HepG2 (cell line): ENCODE data around the gene NEMF. TPM values are rescaled to one million over a fixed set of nuclear protein-coding genes. Genes with fewer than 3 reads are reported as not detected.

Source experiments
- PATZ1 ChIP-seq: sonication (generic); formaldehyde crosslinking; IDR thresholded peaks from 2 replicates; pipeline ENCODE4 v1.4.0; 2020; ENCODE audit warnings: missing genetic modification reagents
- PITX1 ChIP-seq: sonication (generic); formaldehyde crosslinking; IDR thresholded peaks from 2 replicates; pipeline ENCODE4 v1.5.1; 2020; ENCODE audit warnings: mild to moderate bottlenecking, missing genetic modification reagents
- RAD21 ChIP-seq: fragments of 450-650 bp; formaldehyde crosslinking; IDR thresholded peaks from 2 replicates; pipeline ENCODE4 v1.5.0; 2020; ENCODE audit warnings: mild to moderate bottlenecking
- RXRB ChIP-seq: IDR thresholded peaks from 2 replicates; pipeline ENCODE4 v1.6.1; 2016; ENCODE audit warnings: borderline replicate concordance, missing genetic modification reagents, missing compliant biosample characterization
- SAP130 ChIP-seq: IDR thresholded peaks from 2 replicates; pipeline ENCODE4 v1.6.1; 2016; ENCODE audit warnings: low read depth
- SP140L ChIP-seq: sonication (generic); formaldehyde crosslinking; IDR thresholded peaks from 2 replicates; pipeline ENCODE4 v1.4.0; 2020; ENCODE audit warnings: missing genetic modification reagents, borderline replicate concordance
- ZFX ChIP-seq: sonication (generic); formaldehyde crosslinking; IDR thresholded peaks from 2 replicates; pipeline ENCODE4 v1.4.0; 2020; ENCODE audit warnings: mild to moderate bottlenecking, low read depth, missing genetic modification reagents, moderate library complexity
- ZNF770 ChIP-seq: sonication (generic); formaldehyde crosslinking; IDR thresholded peaks from 2 replicates; pipeline ENCODE4 v1.5.0; 2020; ENCODE audit warnings: mild to moderate bottlenecking, missing genetic modification reagents
- polyA plus RNA-seq, 8 experiments: library from polyadenylated mRNA; depleted of rRNA in 3 of 8; stranded (reverse) in 7 of 8; unstranded in 1 of 8; fragments of >200 nt; fragmentation: Illumina TruSeq in 4 of 8; extraction: Trizol in 4 of 8; gene quantifications; 2 replicates each; pipeline versions ENCODE4 v1.2.1 to v1.2.3, GENCODE V29; 2011 to 2016; ENCODE audit warnings: low read depth in 4 of 8, missing spikeins in 1 of 8, mixed read lengths in 1 of 8; ENCODE audit not compliant: insufficient read depth in 1 of 8
- total RNA-seq, 5 experiments: library from RNA; depleted of rRNA; stranded (reverse); fragments of >200 nt; fragmentation: Illumina TruSeq; extraction: Trizol; gene quantifications; 2 replicates each; pipeline ENCODE4 v1.2.3, GENCODE V29; 2016; ENCODE audit warnings: low read depth in 1 of 5
- TF ChIP-seq, protein P1 (sequence below): IDR thresholded peaks from 2 replicates; pipeline ENCODE4 v1.6.1; 2016; ENCODE audit warnings: mild to moderate bottlenecking
- TF ChIP-seq, protein P2 (sequence below): sonication (generic); IDR thresholded peaks from 2 replicates; pipeline ENCODE4 v1.6.1; 2016; ENCODE audit warnings: low read depth, borderline replicate concordance
- TF ChIP-seq, protein P3 (sequence below): sonication (generic); formaldehyde crosslinking; IDR thresholded peaks from 2 replicates; pipeline ENCODE4 v1.4.0; 2020; ENCODE audit warnings: mild to moderate bottlenecking, missing genetic modification reagents
- TF ChIP-seq, protein P4 (sequence below): sonication (generic); formaldehyde crosslinking; IDR thresholded peaks from 2 replicates; pipeline ENCODE4 v1.5.1; 2020; ENCODE audit warnings: mild to moderate bottlenecking, missing genetic modification reagents, borderline replicate concordance

Gene NEMF
- total and polyA plus RNA-seq, 2 of the 13 experiments (the other 11 are each of a cell fraction or from before 2014, with no cell fraction given): 21.3 to 57.9 TPM

DNA sequence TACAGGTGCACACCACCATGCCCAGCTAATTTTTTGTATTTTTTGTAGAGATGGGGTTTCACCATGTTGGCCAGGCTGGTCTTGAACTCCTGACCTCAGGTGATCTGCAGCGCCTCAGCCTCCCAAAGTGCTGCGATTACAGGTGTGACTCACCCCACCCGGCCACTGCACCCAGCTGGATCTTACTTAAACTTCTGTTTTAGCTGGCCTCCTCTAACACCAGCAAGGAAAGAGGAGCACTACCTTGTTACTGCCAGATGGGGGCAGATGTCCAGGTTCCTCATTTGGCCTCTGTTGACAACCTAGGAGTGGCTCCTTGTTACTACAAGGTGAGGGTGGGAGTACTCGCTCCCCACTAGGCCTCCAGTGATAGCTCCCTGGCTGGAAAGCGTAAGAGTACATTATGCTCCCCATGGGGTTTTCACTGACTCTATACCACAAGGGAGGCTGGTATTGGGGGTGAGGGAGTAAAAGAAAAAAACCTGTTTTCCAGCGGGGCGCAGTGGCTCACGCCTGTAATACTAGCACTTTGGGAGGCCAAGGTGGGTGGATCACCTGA, 27.1 kb upstream of the NEMF start (continued):
- TF ChIP-seq, protein P1, sequence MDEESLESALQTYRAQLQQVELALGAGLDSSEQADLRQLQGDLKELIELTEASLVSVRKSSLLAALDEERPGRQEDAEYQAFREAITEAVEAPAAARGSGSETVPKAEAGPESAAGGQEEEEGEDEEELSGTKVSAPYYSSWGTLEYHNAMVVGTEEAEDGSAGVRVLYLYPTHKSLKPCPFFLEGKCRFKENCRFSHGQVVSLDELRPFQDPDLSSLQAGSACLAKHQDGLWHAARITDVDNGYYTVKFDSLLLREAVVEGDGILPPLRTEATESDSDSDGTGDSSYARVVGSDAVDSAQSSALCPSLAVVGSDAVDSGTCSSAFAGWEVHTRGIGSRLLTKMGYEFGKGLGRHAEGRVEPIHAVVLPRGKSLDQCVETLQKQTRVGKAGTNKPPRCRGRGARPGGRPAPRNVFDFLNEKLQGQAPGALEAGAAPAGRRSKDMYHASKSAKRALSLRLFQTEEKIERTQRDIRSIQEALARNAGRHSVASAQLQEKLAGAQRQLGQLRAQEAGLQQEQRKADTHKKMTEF (CRISPR knock-in tag): peak; percentile 45; the same call in 1 of the 2 replicates
- TF ChIP-seq, protein P2, sequence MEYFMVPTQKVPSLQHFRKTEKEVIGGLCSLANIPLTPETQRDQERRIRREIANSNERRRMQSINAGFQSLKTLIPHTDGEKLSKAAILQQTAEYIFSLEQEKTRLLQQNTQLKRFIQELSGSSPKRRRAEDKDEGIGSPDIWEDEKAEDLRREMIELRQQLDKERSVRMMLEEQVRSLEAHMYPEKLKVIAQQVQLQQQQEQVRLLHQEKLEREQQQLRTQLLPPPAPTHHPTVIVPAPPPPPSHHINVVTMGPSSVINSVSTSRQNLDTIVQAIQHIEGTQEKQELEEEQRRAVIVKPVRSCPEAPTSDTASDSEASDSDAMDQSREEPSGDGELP: peak; percentile 63; the same call in 1 of the 2 replicates
- TF ChIP-seq SP140L: 0 out of 2 replicates have a peak, but pooled peaks have one; percentile 41
- 0 out of 2 replicates have a peak, but pooled peaks have one; percentile 56 for TF ChIP-seq RXRB
- TF ChIP-seq, protein P3, sequence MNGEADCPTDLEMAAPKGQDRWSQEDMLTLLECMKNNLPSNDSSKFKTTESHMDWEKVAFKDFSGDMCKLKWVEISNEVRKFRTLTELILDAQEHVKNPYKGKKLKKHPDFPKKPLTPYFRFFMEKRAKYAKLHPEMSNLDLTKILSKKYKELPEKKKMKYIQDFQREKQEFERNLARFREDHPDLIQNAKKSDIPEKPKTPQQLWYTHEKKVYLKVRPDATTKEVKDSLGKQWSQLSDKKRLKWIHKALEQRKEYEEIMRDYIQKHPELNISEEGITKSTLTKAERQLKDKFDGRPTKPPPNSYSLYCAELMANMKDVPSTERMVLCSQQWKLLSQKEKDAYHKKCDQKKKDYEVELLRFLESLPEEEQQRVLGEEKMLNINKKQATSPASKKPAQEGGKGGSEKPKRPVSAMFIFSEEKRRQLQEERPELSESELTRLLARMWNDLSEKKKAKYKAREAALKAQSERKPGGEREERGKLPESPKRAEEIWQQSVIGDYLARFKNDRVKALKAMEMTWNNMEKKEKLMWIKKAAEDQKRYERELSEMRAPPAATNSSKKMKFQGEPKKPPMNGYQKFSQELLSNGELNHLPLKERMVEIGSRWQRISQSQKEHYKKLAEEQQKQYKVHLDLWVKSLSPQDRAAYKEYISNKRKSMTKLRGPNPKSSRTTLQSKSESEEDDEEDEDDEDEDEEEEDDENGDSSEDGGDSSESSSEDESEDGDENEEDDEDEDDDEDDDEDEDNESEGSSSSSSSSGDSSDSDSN: peak; percentile 45; the same call in 1 of the 2 replicates
- TF ChIP-seq PATZ1 (CRISPR knock-in tag): peak; percentile 64
- peak; percentile 72 for TF ChIP-seq RAD21 (CRISPR knock-in tag)
- TF ChIP-seq SAP130 (CRISPR knock-in tag): peak; percentile 71
- TF ChIP-seq PITX1 (CRISPR knock-in tag): 0 out of 2 replicates have a peak, but pooled peaks have one; percentile 24
- TF ChIP-seq ZFX (CRISPR knock-in tag): peak; percentile 84
- TF ChIP-seq ZNF770 (CRISPR knock-in tag): peak; percentile 82
- TF ChIP-seq, protein P4, sequence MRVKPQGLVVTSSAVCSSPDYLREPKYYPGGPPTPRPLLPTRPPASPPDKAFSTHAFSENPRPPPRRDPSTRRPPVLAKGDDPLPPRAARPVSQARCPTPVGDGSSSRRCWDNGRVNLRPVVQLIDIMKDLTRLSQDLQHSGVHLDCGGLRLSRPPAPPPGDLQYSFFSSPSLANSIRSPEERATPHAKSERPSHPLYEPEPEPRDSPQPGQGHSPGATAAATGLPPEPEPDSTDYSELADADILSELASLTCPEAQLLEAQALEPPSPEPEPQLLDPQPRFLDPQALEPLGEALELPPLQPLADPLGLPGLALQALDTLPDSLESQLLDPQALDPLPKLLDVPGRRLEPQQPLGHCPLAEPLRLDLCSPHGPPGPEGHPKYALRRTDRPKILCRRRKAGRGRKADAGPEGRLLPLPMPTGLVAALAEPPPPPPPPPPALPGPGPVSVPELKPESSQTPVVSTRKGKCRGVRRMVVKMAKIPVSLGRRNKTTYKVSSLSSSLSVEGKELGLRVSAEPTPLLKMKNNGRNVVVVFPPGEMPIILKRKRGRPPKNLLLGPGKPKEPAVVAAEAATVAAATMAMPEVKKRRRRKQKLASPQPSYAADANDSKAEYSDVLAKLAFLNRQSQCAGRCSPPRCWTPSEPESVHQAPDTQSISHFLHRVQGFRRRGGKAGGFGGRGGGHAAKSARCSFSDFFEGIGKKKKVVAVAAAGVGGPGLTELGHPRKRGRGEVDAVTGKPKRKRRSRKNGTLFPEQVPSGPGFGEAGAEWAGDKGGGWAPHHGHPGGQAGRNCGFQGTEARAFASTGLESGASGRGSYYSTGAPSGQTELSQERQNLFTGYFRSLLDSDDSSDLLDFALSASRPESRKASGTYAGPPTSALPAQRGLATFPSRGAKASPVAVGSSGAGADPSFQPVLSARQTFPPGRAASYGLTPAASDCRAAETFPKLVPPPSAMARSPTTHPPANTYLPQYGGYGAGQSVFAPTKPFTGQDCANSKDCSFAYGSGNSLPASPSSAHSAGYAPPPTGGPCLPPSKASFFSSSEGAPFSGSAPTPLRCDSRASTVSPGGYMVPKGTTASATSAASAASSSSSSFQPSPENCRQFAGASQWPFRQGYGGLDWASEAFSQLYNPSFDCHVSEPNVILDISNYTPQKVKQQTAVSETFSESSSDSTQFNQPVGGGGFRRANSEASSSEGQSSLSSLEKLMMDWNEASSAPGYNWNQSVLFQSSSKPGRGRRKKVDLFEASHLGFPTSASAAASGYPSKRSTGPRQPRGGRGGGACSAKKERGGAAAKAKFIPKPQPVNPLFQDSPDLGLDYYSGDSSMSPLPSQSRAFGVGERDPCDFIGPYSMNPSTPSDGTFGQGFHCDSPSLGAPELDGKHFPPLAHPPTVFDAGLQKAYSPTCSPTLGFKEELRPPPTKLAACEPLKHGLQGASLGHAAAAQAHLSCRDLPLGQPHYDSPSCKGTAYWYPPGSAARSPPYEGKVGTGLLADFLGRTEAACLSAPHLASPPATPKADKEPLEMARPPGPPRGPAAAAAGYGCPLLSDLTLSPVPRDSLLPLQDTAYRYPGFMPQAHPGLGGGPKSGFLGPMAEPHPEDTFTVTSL: peak; percentile 56; the same call in 1 of the 2 replicates
